Astrocyte (in vitro differentiated cells and primary cell): ENCODE measurements around the gene MIR17HG.

Experiments used
- EZH2 ChIP-seq: IDR thresholded peaks from 2 replicates; pipeline ENCODE4 v1.6.1; 2012; ENCODE audit warnings: mild to moderate bottlenecking, low read length, inconsistent platforms; ENCODE audit not compliant: insufficient read depth
- TF ChIP-seq, protein P1 (sequence below): IDR thresholded peaks from 2 replicates; pipeline ENCODE4 v1.5.1; 2011; ENCODE audit warnings: low read depth, mild to moderate bottlenecking, inconsistent platforms, low read length, moderate library complexity; ENCODE audit not compliant: insufficient read depth

DNA sequence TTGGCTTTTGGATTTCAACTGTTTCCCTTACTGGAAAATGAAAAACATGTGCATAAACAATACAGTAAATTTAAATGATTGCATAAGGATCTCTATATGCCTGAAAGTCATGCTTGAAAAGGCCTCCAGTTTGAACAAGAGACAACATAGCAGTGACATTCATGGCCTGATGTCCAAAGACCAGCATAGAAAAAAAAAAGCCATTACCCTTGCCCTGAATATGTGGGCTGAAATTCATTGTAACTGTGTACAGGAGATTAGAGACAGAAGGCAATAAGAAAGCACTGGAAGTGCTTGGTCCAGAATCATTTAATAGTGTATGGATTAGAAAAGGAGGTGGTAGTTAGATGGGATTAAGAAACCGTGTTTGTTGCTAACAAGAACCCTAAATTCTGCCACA lies 15.4 kb downstream of the MIR17HG start:
- TF ChIP-seq, protein P1, sequence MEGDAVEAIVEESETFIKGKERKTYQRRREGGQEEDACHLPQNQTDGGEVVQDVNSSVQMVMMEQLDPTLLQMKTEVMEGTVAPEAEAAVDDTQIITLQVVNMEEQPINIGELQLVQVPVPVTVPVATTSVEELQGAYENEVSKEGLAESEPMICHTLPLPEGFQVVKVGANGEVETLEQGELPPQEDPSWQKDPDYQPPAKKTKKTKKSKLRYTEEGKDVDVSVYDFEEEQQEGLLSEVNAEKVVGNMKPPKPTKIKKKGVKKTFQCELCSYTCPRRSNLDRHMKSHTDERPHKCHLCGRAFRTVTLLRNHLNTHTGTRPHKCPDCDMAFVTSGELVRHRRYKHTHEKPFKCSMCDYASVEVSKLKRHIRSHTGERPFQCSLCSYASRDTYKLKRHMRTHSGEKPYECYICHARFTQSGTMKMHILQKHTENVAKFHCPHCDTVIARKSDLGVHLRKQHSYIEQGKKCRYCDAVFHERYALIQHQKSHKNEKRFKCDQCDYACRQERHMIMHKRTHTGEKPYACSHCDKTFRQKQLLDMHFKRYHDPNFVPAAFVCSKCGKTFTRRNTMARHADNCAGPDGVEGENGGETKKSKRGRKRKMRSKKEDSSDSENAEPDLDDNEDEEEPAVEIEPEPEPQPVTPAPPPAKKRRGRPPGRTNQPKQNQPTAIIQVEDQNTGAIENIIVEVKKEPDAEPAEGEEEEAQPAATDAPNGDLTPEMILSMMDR: no peak
- TF ChIP-seq EZH2: no peak
